Measurements from ENCODE around the gene ROPN1B.
"Not testable (repeated sequence)": the region's sequence is repeated elsewhere in the genome, so short reads cannot be mapped to it uniquely, and the experiment has no call there.

- TF ChIP-seq CTCF, POLR2A, POLR2AphosphoS5 (IDR thresholded peaks at IDR 0.05): not testable (repeated sequence)
These were observed 27.8 kb downstream of the ROPN1B start for GRCh38 chr3:125996751-125997150.
